PC-9 (cell line): ENCODE results near the gene ING2.

Experiments
- EZH2 ChIP-seq: fragments of 200-600 bp; sonication (generic); IDR thresholded peaks from 2 replicates; pipeline ENCODE4 v1.8.0; 2017; ENCODE audit warnings: antibody characterized with exemption, low read depth
- TF ChIP-seq, protein P1 (sequence below): fragments of 200-600 bp; sonication (generic); conservative IDR thresholded peaks from 2 replicates; pipeline ENCODE4 v1.6.1; 2017; ENCODE audit warnings: mixed run types, antibody characterized with exemption, mild to moderate bottlenecking, moderate library complexity

- TF ChIP-seq, protein P1, sequence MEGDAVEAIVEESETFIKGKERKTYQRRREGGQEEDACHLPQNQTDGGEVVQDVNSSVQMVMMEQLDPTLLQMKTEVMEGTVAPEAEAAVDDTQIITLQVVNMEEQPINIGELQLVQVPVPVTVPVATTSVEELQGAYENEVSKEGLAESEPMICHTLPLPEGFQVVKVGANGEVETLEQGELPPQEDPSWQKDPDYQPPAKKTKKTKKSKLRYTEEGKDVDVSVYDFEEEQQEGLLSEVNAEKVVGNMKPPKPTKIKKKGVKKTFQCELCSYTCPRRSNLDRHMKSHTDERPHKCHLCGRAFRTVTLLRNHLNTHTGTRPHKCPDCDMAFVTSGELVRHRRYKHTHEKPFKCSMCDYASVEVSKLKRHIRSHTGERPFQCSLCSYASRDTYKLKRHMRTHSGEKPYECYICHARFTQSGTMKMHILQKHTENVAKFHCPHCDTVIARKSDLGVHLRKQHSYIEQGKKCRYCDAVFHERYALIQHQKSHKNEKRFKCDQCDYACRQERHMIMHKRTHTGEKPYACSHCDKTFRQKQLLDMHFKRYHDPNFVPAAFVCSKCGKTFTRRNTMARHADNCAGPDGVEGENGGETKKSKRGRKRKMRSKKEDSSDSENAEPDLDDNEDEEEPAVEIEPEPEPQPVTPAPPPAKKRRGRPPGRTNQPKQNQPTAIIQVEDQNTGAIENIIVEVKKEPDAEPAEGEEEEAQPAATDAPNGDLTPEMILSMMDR, result no peak
- no peak for TF ChIP-seq EZH2
Observed at GRCh38 chr4:183505611-183506388, 942 bp downstream of the ING2 start.
